Stomach (tissue), 4 donors: Measurements from ENCODE around the gene LRGUK.

Experiments
- CTCF ChIP-seq, 7 experiments: fragments of 450-650 bp in 4 of 7; fragments of 200-600 bp in 3 of 7; sonication (generic) in 3 of 7; IDR thresholded peaks; one replicate each; pipeline ENCODE4 v1.5.1; 2016 to 2019; ENCODE audit warnings: antibody characterized with exemption in 7 of 7, control low read depth in 2 of 7, mild to moderate bottlenecking in 1 of 7
- POLR2AphosphoS5 ChIP-seq, 3 donors: sonication (generic); formaldehyde crosslinking; IDR thresholded peaks; one replicate each; pipeline ENCODE4 v1.6.1; 2016; ENCODE audit warnings: antibody characterized with exemption in 3 of 3

- TF ChIP-seq CTCF (IDR thresholded peaks at IDR 0.05) (no peak), POLR2AphosphoS5 (IDR thresholded peaks at IDR 0.05) (no peak)
These were observed 83.1 kb downstream of the LRGUK start for GRCh38 chr7:134210227-134210626.
